Hepatocyte (in vitro differentiated cells): ENCODE data around the gene TMEM123. TPM values are rescaled to one million over a fixed set of nuclear protein-coding genes. Genes with fewer than 3 reads are reported as not detected.

Experiments
- DNase-seq: peaks from one replicate; pipeline ENCODE4 v3.0.0-alpha.2; 2016; ENCODE audit warnings: low spot score
- H2AFZ ChIP-seq: fragments of 200-600 bp; sonication (generic); 2 replicates; pipeline ENCODE4 v1.6.0; 2016; ENCODE audit warnings: antibody characterized with exemption, mild to moderate bottlenecking
- H3K27ac ChIP-seq: fragments of 200-600 bp; sonication (generic); 2 replicates; pipeline ENCODE4 v1.5.1; 2016; ENCODE audit warnings: mild to moderate bottlenecking
- H3K27me3 ChIP-seq: fragments of 200-600 bp; sonication (generic); 2 replicates; pipeline ENCODE4 v1.6.1; 2016
- H3K36me3 ChIP-seq: fragments of 200-600 bp; sonication (generic); replicated peaks from 2 replicates; pipeline ENCODE4 v1.5.1; 2016; ENCODE audit warnings: low read depth; ENCODE audit not compliant: insufficient read depth
- H3K4me1 ChIP-seq: fragments of 200-600 bp; sonication (generic); 2 replicates; pipeline ENCODE4 v1.5.1; 2016; ENCODE audit warnings: mild to moderate bottlenecking, moderate library complexity; ENCODE audit not compliant: insufficient read depth
- H3K4me2 ChIP-seq: fragments of 200-600 bp; sonication (generic); 2 replicates; pipeline ENCODE4 v1.6.0; 2016
- H3K4me3 ChIP-seq: fragments of 200-600 bp; sonication (generic); 2 replicates; pipeline ENCODE4 v1.5.1; 2016; ENCODE audit warnings: mild to moderate bottlenecking
- H3K79me2 ChIP-seq: fragments of 200-600 bp; sonication (generic); 2 replicates; pipeline ENCODE4 v1.6.0; 2017; ENCODE audit warnings: mild to moderate bottlenecking
- H3K9me2 ChIP-seq: fragments of 200-600 bp; sonication (generic); replicated peaks from 2 replicates; pipeline ENCODE4 v1.6.0; 2017; ENCODE audit warnings: mild to moderate bottlenecking; ENCODE audit not compliant: insufficient read depth
- H3K9me3 ChIP-seq: fragments of 200-600 bp; sonication (generic); 2 replicates; pipeline ENCODE4 v1.5.1; 2016; ENCODE audit warnings: low read depth, mild to moderate bottlenecking
- H4K20me1 ChIP-seq: fragments of 200-600 bp; sonication (generic); 2 replicates; pipeline ENCODE4 v1.6.0; 2016; ENCODE audit warnings: mild to moderate bottlenecking; ENCODE audit not compliant: insufficient read depth, poor library complexity, severe bottlenecking
- EZH2 ChIP-seq: fragments of 200-600 bp; sonication (generic); IDR thresholded peaks from 2 replicates; pipeline ENCODE4 v1.6.1; 2016; ENCODE audit warnings: antibody characterized with exemption, mild to moderate bottlenecking, borderline replicate concordance
- EZH2phosphoT487 ChIP-seq: fragments of 200-600 bp; sonication (generic); IDR thresholded peaks from one replicate; pipeline ENCODE4 v1.6.1; 2018; ENCODE audit warnings: antibody characterized with exemption, mild to moderate bottlenecking, low read depth, moderate library complexity; ENCODE audit not compliant: unreplicated experiment, severe bottlenecking
- WGBS: methylation state at CpG from one replicate; pipeline ENCODE4 v1.1.6; 2016; ENCODE audit warnings: low lambda C conversion rate; ENCODE audit errors: missing lambda C conversion rate; 5-methylcytosine and 5-hydroxymethylcytosine counted together
- polyA plus RNA-seq: library from polyadenylated mRNA; unstranded; fragments of >200 nt; fragmentation: Nextera tagmentation; extraction: Ambion mirVana; gene quantifications from 2 replicates; pipeline ENCODE4 v1.2.1, GENCODE V29; 2016
- total RNA-seq: library from RNA; depleted of rRNA; stranded (reverse); fragments of >200 nt; gene quantifications from 2 replicates; pipeline ENCODE4 v1.2.3, GENCODE V29; 2014
- TF ChIP-seq, protein P1 (sequence below): fragments of 200-600 bp; sonication (generic); IDR thresholded peaks from 2 replicates; pipeline ENCODE4 v1.5.1; 2016; ENCODE audit warnings: antibody characterized with exemption, mild to moderate bottlenecking; ENCODE audit not compliant: poor library complexity

The TMEM123 gene
- total and polyA plus RNA-seq, 2 experiments from 2014 or later: 122 to 182 TPM

DNA sequence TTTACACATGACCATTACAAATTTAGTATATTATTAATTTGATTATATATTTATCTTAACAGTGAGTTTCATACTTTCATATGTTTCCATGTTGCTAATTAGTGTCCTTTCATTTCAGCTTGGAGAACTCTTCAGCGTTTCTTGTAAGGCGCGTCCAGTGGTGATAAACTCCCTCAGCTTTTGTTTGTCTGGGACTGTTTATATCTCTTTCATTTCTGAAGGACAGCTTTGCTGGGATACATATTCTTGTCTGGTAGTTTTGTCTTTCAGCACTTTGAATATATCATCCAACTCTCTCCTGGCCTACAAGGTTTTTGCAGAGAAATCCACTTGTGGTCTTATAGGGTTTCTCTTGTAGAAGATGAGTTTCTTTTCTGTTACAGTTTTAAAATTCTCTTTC is 93.2 kb downstream of the TMEM123 start:
- Histone ChIP-seq H3K27ac (no peak overlapping the region), H3K4me1 (no peaks in the 10 kb centered on the region), H2AFZ (no peak overlapping the region), H4K20me1 (no peaks in the 10 kb centered on the region), H3K9me3 (peaks cover 9% of the 10 kb centered on the region), H3K9me2 (no peaks in the 10 kb centered on the region), H3K79me2 (peaks cover 78% of the 10 kb centered on the region), H3K27me3 (no peaks in the 10 kb centered on the region), H3K4me3 (no peak overlapping the region), H3K4me2 (no peak overlapping the region), H3K36me3 (no peaks in the 10 kb centered on the region)
- TF ChIP-seq EZH2phosphoT487 (no peak), EZH2 (no peak)
- TF ChIP-seq, protein P1, sequence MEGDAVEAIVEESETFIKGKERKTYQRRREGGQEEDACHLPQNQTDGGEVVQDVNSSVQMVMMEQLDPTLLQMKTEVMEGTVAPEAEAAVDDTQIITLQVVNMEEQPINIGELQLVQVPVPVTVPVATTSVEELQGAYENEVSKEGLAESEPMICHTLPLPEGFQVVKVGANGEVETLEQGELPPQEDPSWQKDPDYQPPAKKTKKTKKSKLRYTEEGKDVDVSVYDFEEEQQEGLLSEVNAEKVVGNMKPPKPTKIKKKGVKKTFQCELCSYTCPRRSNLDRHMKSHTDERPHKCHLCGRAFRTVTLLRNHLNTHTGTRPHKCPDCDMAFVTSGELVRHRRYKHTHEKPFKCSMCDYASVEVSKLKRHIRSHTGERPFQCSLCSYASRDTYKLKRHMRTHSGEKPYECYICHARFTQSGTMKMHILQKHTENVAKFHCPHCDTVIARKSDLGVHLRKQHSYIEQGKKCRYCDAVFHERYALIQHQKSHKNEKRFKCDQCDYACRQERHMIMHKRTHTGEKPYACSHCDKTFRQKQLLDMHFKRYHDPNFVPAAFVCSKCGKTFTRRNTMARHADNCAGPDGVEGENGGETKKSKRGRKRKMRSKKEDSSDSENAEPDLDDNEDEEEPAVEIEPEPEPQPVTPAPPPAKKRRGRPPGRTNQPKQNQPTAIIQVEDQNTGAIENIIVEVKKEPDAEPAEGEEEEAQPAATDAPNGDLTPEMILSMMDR: no peak
- 84% methylated on average over 3 of the region's 3 CpGs for WGBS
- no peak for DNase-seq

DNA sequence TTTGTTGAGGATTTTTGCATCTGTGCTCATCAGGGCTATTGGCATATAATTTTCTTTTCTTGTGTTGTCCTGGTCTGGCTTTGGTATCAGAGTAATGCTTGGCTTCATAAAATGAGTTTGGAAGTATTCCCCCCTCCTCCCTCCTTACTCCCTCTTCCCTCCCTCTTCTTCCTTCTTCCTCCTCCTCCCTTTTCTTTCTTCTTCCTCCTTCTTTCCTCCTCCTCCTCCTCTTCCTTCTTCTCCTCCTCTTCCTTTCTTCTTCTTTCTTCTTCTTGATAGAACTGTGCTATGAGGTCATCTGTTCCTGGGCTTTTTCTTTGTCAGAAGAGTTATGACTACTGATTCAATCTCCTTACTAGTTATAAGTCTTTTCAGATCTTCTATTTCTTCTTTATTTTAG is 95.4 kb downstream of the TMEM123 start:
- Histone ChIP-seq H3K27ac (no peak overlapping the region), H3K79me2 (peaks cover 90% of the 10 kb centered on the region), H2AFZ (no peak overlapping the region), H3K4me1 (no peaks in the 10 kb centered on the region), H3K9me3 (peaks cover 9% of the 10 kb centered on the region), H3K9me2 (no peaks in the 10 kb centered on the region), H3K36me3 (no peaks in the 10 kb centered on the region), H3K4me2 (no peak overlapping the region), H3K27me3 (no peaks in the 10 kb centered on the region), H4K20me1 (no peaks in the 10 kb centered on the region), H3K4me3 (no peak overlapping the region)
- DNase-seq: no peak
- TF ChIP-seq, protein P1: no peak
- TF ChIP-seq EZH2: no peak
- no peak for TF ChIP-seq EZH2phosphoT487

DNA sequence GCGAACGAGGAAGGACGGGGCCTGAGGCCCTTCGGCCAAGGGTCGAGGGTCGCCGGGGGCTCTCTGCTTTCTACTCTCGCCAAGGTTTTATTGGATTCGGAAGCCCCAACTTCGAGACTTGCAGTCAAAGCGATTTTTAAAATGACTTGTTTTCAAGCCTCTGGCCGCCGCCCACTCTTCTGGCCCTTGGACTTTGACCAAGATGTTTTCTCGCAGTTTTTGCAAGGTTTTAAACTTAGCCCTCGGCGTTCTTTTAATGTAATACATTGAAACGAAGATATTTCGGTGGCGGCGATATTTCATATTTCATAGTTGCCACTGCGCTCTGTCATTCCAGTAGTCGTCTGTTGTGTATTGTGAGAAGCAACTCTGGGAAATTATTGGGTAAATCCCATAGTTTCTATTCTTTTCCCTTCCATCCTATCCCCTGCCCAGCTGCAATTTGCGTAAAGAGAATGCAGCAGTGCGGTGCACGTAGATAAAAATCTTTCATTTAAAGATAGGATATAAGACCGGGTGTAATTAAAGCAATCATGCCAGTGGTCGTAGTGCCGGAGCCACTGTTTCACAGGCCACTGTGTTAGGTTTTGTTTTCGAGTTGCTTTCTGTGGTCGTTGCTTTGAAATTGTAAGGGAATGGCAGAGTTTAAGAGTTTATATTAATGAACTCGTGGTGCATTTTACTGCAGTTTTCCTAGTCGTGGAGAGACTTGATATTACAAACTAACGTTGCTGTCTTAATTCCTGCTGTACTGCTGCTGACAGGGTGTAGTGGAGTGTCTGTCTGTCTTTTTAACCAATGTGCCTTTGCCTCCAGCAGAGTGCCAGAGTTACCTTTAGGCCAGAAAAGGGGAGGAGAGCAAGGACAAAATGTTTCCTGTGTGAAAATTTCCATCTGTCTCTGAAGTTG is 104.8 kb downstream of the TMEM123 start:
- peaks cover 57% of the 10 kb centered on the region for H3K79me2 ChIP-seq

More for the DNA sequence above, 104.8 kb downstream of the TMEM123 start:
- Histone ChIP-seq H3K36me3 (no peaks in the 10 kb centered on the region), H3K9me2 (no peaks in the 10 kb centered on the region), H3K4me3 (peak overlapping the region; percentile 67), H3K9me3 (no peaks in the 10 kb centered on the region), H3K4me1 (peaks cover 15% of the 10 kb centered on the region), H3K27ac (peak overlapping the region; percentile 99), H4K20me1 (peaks cover 13% of the 10 kb centered on the region), H3K4me2 (peak overlapping the region; percentile 78), H2AFZ (peak overlapping the region; percentile 46), H3K27me3 (no peaks in the 10 kb centered on the region)
- TF ChIP-seq EZH2: no peak
- TF ChIP-seq, protein P1: no peak
- TF ChIP-seq EZH2phosphoT487: no peak
- 2% methylated on average over 29 of the region's 33 CpGs for WGBS
- peak; percentile 71 for DNase-seq
